ENCODE results near the gene TTBK2.

TTBK2 gene

DNA sequence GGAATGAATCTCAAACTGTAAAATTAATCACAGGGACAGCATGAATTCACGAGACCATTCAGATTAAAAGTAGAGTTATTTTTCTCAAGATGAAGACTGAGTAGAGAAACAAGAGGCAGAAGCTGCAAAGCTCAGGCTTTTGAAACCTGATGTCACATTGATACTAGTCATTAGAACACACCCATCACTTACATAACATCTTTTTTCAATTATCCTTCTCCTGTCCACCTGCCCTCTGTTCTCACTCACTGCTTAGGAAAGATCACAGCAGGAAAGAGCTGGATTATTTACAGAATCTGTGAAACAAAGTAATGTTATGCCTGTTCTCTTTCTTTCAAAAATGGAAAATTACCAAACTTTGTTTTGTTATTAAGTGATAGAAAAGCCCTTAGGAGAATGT, 111.7 kb downstream of the TTBK2 start:
- Histone ChIP-seq H3K27me3 (ENCODE audit: low read depth, low read length) (no peaks in the 10 kb centered on the region), H3K27ac (ENCODE audit: low read length) (no peak overlapping the region), H3K4me3 (ENCODE audit: low read length) (no peak overlapping the region), H3K79me2 (ENCODE audit: low read length) (no peaks in the 10 kb centered on the region), H3K9me3 (ENCODE audit: insufficient read depth, low read length) (no peaks in the 10 kb centered on the region), H3K36me3 (replicated peaks; ENCODE audit: low read depth, low read length) (peaks cover 2% of the 10 kb centered on the region), H4K20me1 (ENCODE audit: insufficient read depth, low read length) (no peaks in the 10 kb centered on the region), H2AFZ (ENCODE audit: low read depth, low read length) (no peak overlapping the region), H3K4me1 (ENCODE audit: low read length) (no peaks in the 10 kb centered on the region), H3K9ac (ENCODE audit: low read length) (no peak overlapping the region), H3K4me2 (ENCODE audit: low read length) (no peak overlapping the region)
- TF ChIP-seq, protein P1, sequence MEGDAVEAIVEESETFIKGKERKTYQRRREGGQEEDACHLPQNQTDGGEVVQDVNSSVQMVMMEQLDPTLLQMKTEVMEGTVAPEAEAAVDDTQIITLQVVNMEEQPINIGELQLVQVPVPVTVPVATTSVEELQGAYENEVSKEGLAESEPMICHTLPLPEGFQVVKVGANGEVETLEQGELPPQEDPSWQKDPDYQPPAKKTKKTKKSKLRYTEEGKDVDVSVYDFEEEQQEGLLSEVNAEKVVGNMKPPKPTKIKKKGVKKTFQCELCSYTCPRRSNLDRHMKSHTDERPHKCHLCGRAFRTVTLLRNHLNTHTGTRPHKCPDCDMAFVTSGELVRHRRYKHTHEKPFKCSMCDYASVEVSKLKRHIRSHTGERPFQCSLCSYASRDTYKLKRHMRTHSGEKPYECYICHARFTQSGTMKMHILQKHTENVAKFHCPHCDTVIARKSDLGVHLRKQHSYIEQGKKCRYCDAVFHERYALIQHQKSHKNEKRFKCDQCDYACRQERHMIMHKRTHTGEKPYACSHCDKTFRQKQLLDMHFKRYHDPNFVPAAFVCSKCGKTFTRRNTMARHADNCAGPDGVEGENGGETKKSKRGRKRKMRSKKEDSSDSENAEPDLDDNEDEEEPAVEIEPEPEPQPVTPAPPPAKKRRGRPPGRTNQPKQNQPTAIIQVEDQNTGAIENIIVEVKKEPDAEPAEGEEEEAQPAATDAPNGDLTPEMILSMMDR (IDR thresholded peaks at IDR 0.05; ENCODE audit: low read depth, low read length) = no peak
- TF ChIP-seq EZH2phosphoT487 (IDR thresholded peaks at IDR 0.05; ENCODE audit: low read depth) = no peak

DNA sequence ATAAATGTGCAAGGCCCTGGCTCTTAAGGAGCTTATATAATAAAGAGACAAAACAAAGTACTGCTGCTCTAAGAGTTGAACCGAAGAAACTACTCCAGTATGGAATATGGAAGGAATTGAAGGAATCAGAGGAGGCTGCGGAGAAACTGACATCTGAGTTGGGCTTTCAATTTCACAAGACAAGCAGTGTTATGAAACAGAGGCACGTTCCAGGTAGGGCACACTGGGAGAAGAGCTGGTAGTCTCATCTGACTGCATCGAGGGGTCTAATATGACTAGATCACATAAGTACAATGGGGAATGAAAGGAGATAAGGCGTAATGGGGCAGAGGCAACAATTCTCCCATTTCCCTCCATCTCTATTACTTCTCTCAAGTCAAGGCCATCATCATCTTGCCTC, 115.3 kb downstream of the TTBK2 start:
- TF ChIP-seq, protein P1 (IDR thresholded peaks at IDR 0.05; ENCODE audit: low read depth, low read length) = no peak
- no peak for TF ChIP-seq EZH2phosphoT487 (IDR thresholded peaks at IDR 0.05; ENCODE audit: low read depth)

DNA sequence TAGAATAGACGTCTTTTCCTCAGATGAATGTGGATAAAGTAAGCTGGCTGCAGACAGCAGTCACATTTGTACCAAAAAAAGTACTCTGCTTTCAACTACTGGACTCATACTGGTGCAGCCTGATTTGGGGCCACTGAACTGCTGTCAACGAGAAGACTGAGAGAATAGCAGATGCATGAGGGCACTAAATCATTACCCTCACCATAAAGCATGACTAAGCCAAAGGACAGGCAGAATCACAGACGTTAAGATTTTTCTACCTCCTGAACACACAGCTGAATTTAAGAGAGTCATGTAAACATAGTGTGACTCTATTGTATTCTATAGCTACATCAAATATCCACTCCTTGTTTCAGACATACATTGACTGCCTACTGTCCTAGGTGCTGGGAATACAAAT, 115.8 kb downstream of the TTBK2 start:
- H3K9me3 ChIP-seq (ENCODE audit: insufficient read depth, low read length) = no peaks in the 10 kb centered on the region
- no peak for TF ChIP-seq EZH2phosphoT487 (IDR thresholded peaks at IDR 0.05; ENCODE audit: low read depth)
- TF ChIP-seq, protein P1 (IDR thresholded peaks at IDR 0.05; ENCODE audit: low read depth, low read length) = no peak
- H2AFZ ChIP-seq (ENCODE audit: low read depth, low read length) = no peak overlapping the region
- no peaks in the 10 kb centered on the region for H3K79me2 ChIP-seq (ENCODE audit: low read length)
- no peaks in the 10 kb centered on the region for H3K4me1 ChIP-seq (ENCODE audit: low read length)
- no peak overlapping the region for H3K4me3 ChIP-seq (ENCODE audit: low read length)
- no peaks in the 10 kb centered on the region for H3K27me3 ChIP-seq (ENCODE audit: low read depth, low read length)
- H3K36me3 ChIP-seq (replicated peaks; ENCODE audit: low read depth, low read length) = no peaks in the 10 kb centered on the region
- H3K9ac ChIP-seq (ENCODE audit: low read length) = no peak overlapping the region
- no peak overlapping the region for H3K4me2 ChIP-seq (ENCODE audit: low read length)
- no peaks in the 10 kb centered on the region for H4K20me1 ChIP-seq (ENCODE audit: insufficient read depth, low read length)
- no peak overlapping the region for H3K27ac ChIP-seq (ENCODE audit: low read length)

More for the DNA sequence above, 115.3 kb downstream of the TTBK2 start:
- Histone ChIP-seq H2AFZ (ENCODE audit: low read depth, low read length) (no peak overlapping the region), H3K9ac (ENCODE audit: low read length) (no peak overlapping the region), H3K9me3 (ENCODE audit: insufficient read depth, low read length) (no peaks in the 10 kb centered on the region), H4K20me1 (ENCODE audit: insufficient read depth, low read length) (no peaks in the 10 kb centered on the region), H3K4me3 (ENCODE audit: low read length) (no peak overlapping the region), H3K4me2 (ENCODE audit: low read length) (no peak overlapping the region), H3K27me3 (ENCODE audit: low read depth, low read length) (no peaks in the 10 kb centered on the region), H3K4me1 (ENCODE audit: low read length) (no peaks in the 10 kb centered on the region), H3K36me3 (replicated peaks; ENCODE audit: low read depth, low read length) (no peaks in the 10 kb centered on the region), H3K27ac (ENCODE audit: low read length) (no peak overlapping the region), H3K79me2 (ENCODE audit: low read length) (no peaks in the 10 kb centered on the region)

DNA sequence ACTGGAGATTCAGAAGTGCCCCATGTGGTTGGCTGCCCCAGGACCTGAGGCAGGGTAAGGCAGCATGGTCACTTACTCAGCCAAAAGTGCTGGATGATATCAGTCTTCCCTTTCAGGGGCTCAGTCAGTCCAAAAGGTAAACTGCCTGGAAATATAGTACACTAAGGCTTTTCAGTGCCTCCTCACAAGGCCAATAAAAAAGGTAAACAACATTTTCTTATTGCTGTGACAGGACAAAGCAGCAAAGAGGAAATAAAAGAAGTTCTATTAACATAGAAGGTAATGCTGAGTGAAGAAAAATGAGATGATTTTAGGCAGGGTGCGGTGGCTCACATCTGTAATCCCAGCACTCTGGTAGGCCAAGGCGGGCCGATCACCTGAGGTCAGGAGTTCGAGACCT, 117.1 kb downstream of the TTBK2 start:
- Histone ChIP-seq H3K9me3 (ENCODE audit: insufficient read depth, low read length) (no peaks in the 10 kb centered on the region), H3K79me2 (ENCODE audit: low read length) (no peaks in the 10 kb centered on the region), H3K4me2 (ENCODE audit: low read length) (no peak overlapping the region), H4K20me1 (ENCODE audit: insufficient read depth, low read length) (no peaks in the 10 kb centered on the region), H3K9ac (ENCODE audit: low read length) (no peak overlapping the region), H2AFZ (ENCODE audit: low read depth, low read length) (no peak overlapping the region), H3K4me3 (ENCODE audit: low read length) (no peak overlapping the region), H3K27ac (ENCODE audit: low read length) (no peak overlapping the region), H3K36me3 (replicated peaks; ENCODE audit: low read depth, low read length) (no peaks in the 10 kb centered on the region), H3K27me3 (ENCODE audit: low read depth, low read length) (no peaks in the 10 kb centered on the region), H3K4me1 (ENCODE audit: low read length) (no peaks in the 10 kb centered on the region)
- TF ChIP-seq, protein P1 (IDR thresholded peaks at IDR 0.05; ENCODE audit: low read depth, low read length) = no peak
- TF ChIP-seq EZH2phosphoT487 (IDR thresholded peaks at IDR 0.05; ENCODE audit: low read depth) = no peak

All from OCI-LY3 (cell line).